ENCODE measurements around the gene RFX3.

- TF ChIP-seq CTCF (conservative IDR thresholded peaks at IDR 0.05 in 1 of 2, IDR thresholded peaks at IDR 0.05 in 1 of 2; ENCODE audit: low read depth in 1 of 2, low read length in 2 of 2) (no peak), EZH2 (IDR thresholded peaks at IDR 0.05; ENCODE audit: low read length, missing control alignments) (no peak)
Measured at GRCh38 chr9:3170819-3171218, 355.0 kb downstream of the RFX3 start.
